ENCODE data around the gene WWC1. TPM values are rescaled to one million over a fixed set of nuclear protein-coding genes. Genes with fewer than 3 reads are reported as not detected.

The WWC1 gene
- total and polyA plus RNA-seq, 9 of the 15 experiments (the other 6 are each of a cell fraction or from before 2014, with no cell fraction given), result under 0.01 to 0.54 (median 0.42) TPM; not detected in 6

GRCh38 chr5:168314735-168315411 lies 23.4 kb downstream of the WWC1 start:
- Histone ChIP-seq H3K27me3 (ENCODE audit: control insufficient read depth in 2 of 2, insufficient read depth in 2 of 2, low read length in 2 of 2) (peaks cover 3 to 15% of the 10 kb centered on the region in 2 experiments; a peak in 2 of 5 replicates), H3K36me3 (ENCODE audit: control insufficient read depth, insufficient read depth, low read length) (no peaks in the 10 kb centered on the region), H4K20me1 (replicated peaks; ENCODE audit: control insufficient read depth, insufficient read depth, low read length) (peaks cover 8% of the 10 kb centered on the region; the same call in 1 of the 2 replicates), H2AFZ (ENCODE audit: low read depth, low read length) (no peak overlapping the region), H3K27ac (ENCODE audit: extremely low read depth, low read depth, low read length) (no peak overlapping the region), H3K9me3 (replicated peaks; ENCODE audit: control insufficient read depth, insufficient read depth, low read depth, low read length) (no peaks in the 10 kb centered on the region), H3K4me2 (ENCODE audit: insufficient read depth, low read length) (no peak overlapping the region), H3K9me1 (ENCODE audit: control insufficient read depth, insufficient read depth, low read length) (no peaks in the 10 kb centered on the region), H3K4me3 (no peak overlapping the region), H3K4me1 (replicated peaks in 1 of 2; ENCODE audit: control insufficient read depth in 2 of 2, insufficient read depth in 2 of 2, low read length in 2 of 2) (peaks cover 0 to 3% of the 10 kb centered on the region in 2 experiments; a peak in 2 of 5 replicates), H3K79me2 (ENCODE audit: control insufficient read depth, insufficient read depth, low read length) (no peaks in the 10 kb centered on the region), H3K9ac (ENCODE audit: insufficient read depth in 1 of 2, low read depth in 2 of 2, low read length in 2 of 2) (no peak overlapping the region)
- under 1% methylated on average over 11 of the region's 12 CpGs for WGBS (ENCODE audit: insufficient coverage, low coverage, missing lambda C conversion rate)
- ATAC-seq, result no peak
- FAIRE-seq, result no peak
- in situ Hi-C loops (cut with MboI), result no loop called here
- ChIA-PET CTCF (ENCODE audit: low intra/inter-chr PET ratio) (no interaction called here), POLR2A (interaction anchor here (0.5 kb wide), 1 partner anchor 89 kb away, joined by 3 read pairs; no protein-coding TSS in a partner anchor)
- intact Hi-C loops (cut with micrococcal nuclease), result no loop called here
- TF ChIP-seq XRCC4 (IDR thresholded peaks at IDR 0.05; ENCODE audit: extremely low read depth, insufficient read depth, insufficient read length), result no peak
- TF ChIP-seq ZBTB2 (IDR thresholded peaks at IDR 0.05), result no peak
- TF ChIP-seq CUX1 (CRISPR knock-in tag; IDR thresholded peaks at IDR 0.05), result no peak
- no peak for TF ChIP-seq USF2 (CRISPR knock-in tag; IDR thresholded peaks at IDR 0.05)
- TF ChIP-seq GATAD2A (IDR thresholded peaks at IDR 0.05), result no peak
- TF ChIP-seq GTF2E2 (tag; IDR thresholded peaks at IDR 0.05), result no peak
- TF ChIP-seq TAL1 (IDR thresholded peaks at IDR 0.05), result no peak
- TF ChIP-seq ZNF699 (CRISPR knock-in tag; IDR thresholded peaks at IDR 0.05; ENCODE audit: insufficient replicate concordance), result no peak
- no peak for TF ChIP-seq MAFF (IDR thresholded peaks at IDR 0.05; ENCODE audit: low read length)
- BruUV-seq (replicated peaks), result no TSS peak
- no peak for DNase-seq (ENCODE audit: extremely low read depth in 1 of 4, low spot score in 3 of 4)

Data from K562 (cell line).